Right lobe of liver (tissue), 4 donors: ENCODE data around the gene C1GALT1.

Experiments used
- POLR2A ChIP-seq: fragments of 450-650 bp; IDR thresholded peaks from one replicate; pipeline ENCODE4 v1.6.1; 2017; ENCODE audit warnings: antibody characterized with exemption, mild to moderate bottlenecking
- TF ChIP-seq, protein P1 (sequence below), 4 donors: fragments of 200-600 bp in 3 of 4; fragments of 450-650 bp in 1 of 4; IDR thresholded peaks; one replicate each; pipeline versions ENCODE4 v1.5.1 to v1.8.0; 2016 to 2022; ENCODE audit warnings: antibody characterized with exemption in 4 of 4, mild to moderate bottlenecking in 2 of 4
- donor health status: DM: no; HTN: no; CAD: no.
- donor health status: DM: no; HTN: no; CAD: no.
- donor health status: DM: no; HTN: yes; CAD: no.

DNA sequence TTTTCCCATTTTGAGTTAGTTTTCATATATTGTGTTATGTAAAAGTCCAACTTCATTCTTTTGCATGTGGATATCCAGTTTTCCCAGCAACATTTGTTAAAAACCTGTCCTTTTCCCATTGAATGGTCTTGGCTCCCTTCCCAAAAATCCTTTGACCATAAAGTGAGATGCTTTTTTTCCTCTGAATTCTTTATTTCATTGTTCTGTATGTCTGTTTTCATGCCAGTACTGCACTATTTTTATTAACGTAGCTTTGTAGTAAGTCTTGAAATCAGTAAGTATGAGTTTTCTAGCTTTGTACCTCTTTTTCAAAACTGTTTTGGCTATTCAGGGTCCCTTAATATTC is 20.0 kb downstream of the C1GALT1 start:
- TF ChIP-seq, protein P1, sequence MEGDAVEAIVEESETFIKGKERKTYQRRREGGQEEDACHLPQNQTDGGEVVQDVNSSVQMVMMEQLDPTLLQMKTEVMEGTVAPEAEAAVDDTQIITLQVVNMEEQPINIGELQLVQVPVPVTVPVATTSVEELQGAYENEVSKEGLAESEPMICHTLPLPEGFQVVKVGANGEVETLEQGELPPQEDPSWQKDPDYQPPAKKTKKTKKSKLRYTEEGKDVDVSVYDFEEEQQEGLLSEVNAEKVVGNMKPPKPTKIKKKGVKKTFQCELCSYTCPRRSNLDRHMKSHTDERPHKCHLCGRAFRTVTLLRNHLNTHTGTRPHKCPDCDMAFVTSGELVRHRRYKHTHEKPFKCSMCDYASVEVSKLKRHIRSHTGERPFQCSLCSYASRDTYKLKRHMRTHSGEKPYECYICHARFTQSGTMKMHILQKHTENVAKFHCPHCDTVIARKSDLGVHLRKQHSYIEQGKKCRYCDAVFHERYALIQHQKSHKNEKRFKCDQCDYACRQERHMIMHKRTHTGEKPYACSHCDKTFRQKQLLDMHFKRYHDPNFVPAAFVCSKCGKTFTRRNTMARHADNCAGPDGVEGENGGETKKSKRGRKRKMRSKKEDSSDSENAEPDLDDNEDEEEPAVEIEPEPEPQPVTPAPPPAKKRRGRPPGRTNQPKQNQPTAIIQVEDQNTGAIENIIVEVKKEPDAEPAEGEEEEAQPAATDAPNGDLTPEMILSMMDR (IDR thresholded peaks at IDR 0.05): no peak
- TF ChIP-seq POLR2A: no peak
